GM12878 (cell line): ENCODE results near the gene AKAP13.

ENCODE experiments used
- CREM ChIP-seq: IDR thresholded peaks from 2 replicates; pipeline ENCODE4 v1.6.1; 2014; ENCODE audit warnings: antibody characterized with exemption, low read depth
- CTCF ChIP-seq, 3 experiments: IDR thresholded peaks in 2 of 3; conservative IDR thresholded peaks in 1 of 3; 2 replicates each; pipeline ENCODE4 v1.5.1; 2011; ENCODE audit warnings: low read depth in 3 of 3, low read length in 3 of 3, mild to moderate bottlenecking in 3 of 3, control low read depth in 2 of 3, moderate library complexity in 2 of 3, inconsistent platforms in 1 of 3, mixed read lengths in 1 of 3; ENCODE audit not compliant: control insufficient read depth in 2 of 3, insufficient read depth in 1 of 3; ENCODE audit errors: extremely low read depth in 1 of 3
- EZH2 ChIP-seq: IDR thresholded peaks from 2 replicates; pipeline ENCODE4 v1.6.1; 2012; ENCODE audit warnings: low read depth, mild to moderate bottlenecking, control low read depth, inconsistent platforms, low read length, borderline replicate concordance; ENCODE audit not compliant: control insufficient read depth
- IRF3 ChIP-seq: fragments of 450-650 bp; IDR thresholded peaks from 2 replicates; pipeline ENCODE4 v1.6.1; 2014; ENCODE audit warnings: mild to moderate bottlenecking
- KDM1A ChIP-seq: fragments of 200-600 bp; sonication (generic); IDR thresholded peaks from 2 replicates; pipeline ENCODE4 v1.6.1; 2016; ENCODE audit warnings: borderline replicate concordance
- MAX ChIP-seq: IDR thresholded peaks from 2 replicates; pipeline ENCODE4 v1.6.1; 2012; ENCODE audit warnings: low read depth, low read length, improper control_type of control experiment
- NBN ChIP-seq: fragments of 450-650 bp; IDR thresholded peaks from 2 replicates; pipeline ENCODE4 v1.6.1; 2016
- POLR2AphosphoS5 ChIP-seq: IDR thresholded peaks from 2 replicates; pipeline ENCODE4 v1.6.1; 2011; ENCODE audit warnings: mild to moderate bottlenecking, low read length, inconsistent platforms
- RAD21 ChIP-seq: IDR thresholded peaks from 2 replicates; pipeline ENCODE4 v1.6.1; 2011; ENCODE audit warnings: mild to moderate bottlenecking, low read depth, low read length, moderate library complexity; ENCODE audit not compliant: insufficient read depth
- TF ChIP-seq, protein P1 (sequence below): IDR thresholded peaks from 2 replicates; pipeline ENCODE4 v1.6.1; 2012; ENCODE audit warnings: mild to moderate bottlenecking, low read depth, low read length
- TF ChIP-seq, protein P2 (sequence below): IDR thresholded peaks from 2 replicates; pipeline ENCODE4 v1.6.1; 2012; ENCODE audit warnings: low read depth, low read length, improper control_type of control experiment

- TF ChIP-seq CTCF (IDR thresholded peaks at IDR 0.05 in 2 of 3, conservative IDR thresholded peaks at IDR 0.05 in 1 of 3; ENCODE audit: control insufficient read depth in 2 of 3, extremely low read depth in 1 of 3, insufficient read depth in 1 of 3, low read depth in 3 of 3, low read length in 3 of 3) (no peak), KDM1A (no peak), IRF3 (no peak), NBN (no peak), RAD21 (no peak), EZH2 (no peak), MAX (no peak), POLR2AphosphoS5 (no peak), CREM (no peak)
- TF ChIP-seq, protein P1, sequence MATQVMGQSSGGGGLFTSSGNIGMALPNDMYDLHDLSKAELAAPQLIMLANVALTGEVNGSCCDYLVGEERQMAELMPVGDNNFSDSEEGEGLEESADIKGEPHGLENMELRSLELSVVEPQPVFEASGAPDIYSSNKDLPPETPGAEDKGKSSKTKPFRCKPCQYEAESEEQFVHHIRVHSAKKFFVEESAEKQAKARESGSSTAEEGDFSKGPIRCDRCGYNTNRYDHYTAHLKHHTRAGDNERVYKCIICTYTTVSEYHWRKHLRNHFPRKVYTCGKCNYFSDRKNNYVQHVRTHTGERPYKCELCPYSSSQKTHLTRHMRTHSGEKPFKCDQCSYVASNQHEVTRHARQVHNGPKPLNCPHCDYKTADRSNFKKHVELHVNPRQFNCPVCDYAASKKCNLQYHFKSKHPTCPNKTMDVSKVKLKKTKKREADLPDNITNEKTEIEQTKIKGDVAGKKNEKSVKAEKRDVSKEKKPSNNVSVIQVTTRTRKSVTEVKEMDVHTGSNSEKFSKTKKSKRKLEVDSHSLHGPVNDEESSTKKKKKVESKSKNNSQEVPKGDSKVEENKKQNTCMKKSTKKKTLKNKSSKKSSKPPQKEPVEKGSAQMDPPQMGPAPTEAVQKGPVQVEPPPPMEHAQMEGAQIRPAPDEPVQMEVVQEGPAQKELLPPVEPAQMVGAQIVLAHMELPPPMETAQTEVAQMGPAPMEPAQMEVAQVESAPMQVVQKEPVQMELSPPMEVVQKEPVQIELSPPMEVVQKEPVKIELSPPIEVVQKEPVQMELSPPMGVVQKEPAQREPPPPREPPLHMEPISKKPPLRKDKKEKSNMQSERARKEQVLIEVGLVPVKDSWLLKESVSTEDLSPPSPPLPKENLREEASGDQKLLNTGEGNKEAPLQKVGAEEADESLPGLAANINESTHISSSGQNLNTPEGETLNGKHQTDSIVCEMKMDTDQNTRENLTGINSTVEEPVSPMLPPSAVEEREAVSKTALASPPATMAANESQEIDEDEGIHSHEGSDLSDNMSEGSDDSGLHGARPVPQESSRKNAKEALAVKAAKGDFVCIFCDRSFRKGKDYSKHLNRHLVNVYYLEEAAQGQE, result no peak
- TF ChIP-seq, protein P2, sequence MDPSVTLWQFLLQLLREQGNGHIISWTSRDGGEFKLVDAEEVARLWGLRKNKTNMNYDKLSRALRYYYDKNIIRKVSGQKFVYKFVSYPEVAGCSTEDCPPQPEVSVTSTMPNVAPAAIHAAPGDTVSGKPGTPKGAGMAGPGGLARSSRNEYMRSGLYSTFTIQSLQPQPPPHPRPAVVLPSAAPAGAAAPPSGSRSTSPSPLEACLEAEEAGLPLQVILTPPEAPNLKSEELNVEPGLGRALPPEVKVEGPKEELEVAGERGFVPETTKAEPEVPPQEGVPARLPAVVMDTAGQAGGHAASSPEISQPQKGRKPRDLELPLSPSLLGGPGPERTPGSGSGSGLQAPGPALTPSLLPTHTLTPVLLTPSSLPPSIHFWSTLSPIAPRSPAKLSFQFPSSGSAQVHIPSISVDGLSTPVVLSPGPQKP, result no peak
Observed at GRCh38 chr15:85752124-85752475, 371.7 kb downstream of the AKAP13 start.
